CD1c-positive myeloid dendritic cell (primary cell): ENCODE data around the gene TRAPPC10.

Source experiments
- DNase-seq: peaks from one replicate; pipeline ENCODE4 v3.0.0-alpha.2; 2016; ENCODE audit errors: extremely low spot score

The TRAPPC10 gene

GRCh38 chr21:44029460-44030087 lies 17.5 kb downstream of the TRAPPC10 start:
- DNase-seq, result no peak

- DNase-seq, result no peak
These were observed 23.1 kb downstream of the TRAPPC10 start for GRCh38 chr21:44035244-44035643.

- no peak for DNase-seq
These were observed 26.0 kb downstream of the TRAPPC10 start for GRCh38 chr21:44038063-44038462.

GRCh38 chr21:44039828-44040227 lies 27.7 kb downstream of the TRAPPC10 start:
- no peak for DNase-seq

GRCh38 chr21:44043613-44044012 lies 31.5 kb downstream of the TRAPPC10 start:
- no peak for DNase-seq

GRCh38 chr21:44046734-44047133 lies 34.6 kb downstream of the TRAPPC10 start:
- DNase-seq, result no peak

GRCh38 chr21:44047996-44048560 lies 36.0 kb downstream of the TRAPPC10 start:
- no peak for DNase-seq

- DNase-seq, result no peak
These were observed 37.1 kb downstream of the TRAPPC10 start for GRCh38 chr21:44049182-44049581.

- DNase-seq, result no peak
These were observed 37.5 kb downstream of the TRAPPC10 start for GRCh38 chr21:44049606-44050005.

- no peak for DNase-seq
These were observed 38.2 kb downstream of the TRAPPC10 start for GRCh38 chr21:44050276-44050675.

- DNase-seq, result no peak
These were observed 39.4 kb downstream of the TRAPPC10 start for GRCh38 chr21:44051462-44051941.

- no peak for DNase-seq
These were observed 40.1 kb downstream of the TRAPPC10 start for GRCh38 chr21:44052071-44052829.

GRCh38 chr21:44052830-44053226 lies 40.7 kb downstream of the TRAPPC10 start:
- no peak for DNase-seq

- DNase-seq, result no peak
These were observed 41.5 kb downstream of the TRAPPC10 start for GRCh38 chr21:44053567-44053966.

- no peak for DNase-seq
These were observed 42.6 kb downstream of the TRAPPC10 start for GRCh38 chr21:44054710-44055109.

- DNase-seq, result no peak
These were observed 44.9 kb downstream of the TRAPPC10 start for GRCh38 chr21:44057055-44057454.

- DNase-seq, result no peak
These were observed 46.0 kb downstream of the TRAPPC10 start for GRCh38 chr21:44057960-44058651.

- no peak for DNase-seq
These were observed 46.5 kb downstream of the TRAPPC10 start for GRCh38 chr21:44058652-44058964.

- DNase-seq, result no peak
These were observed 46.9 kb downstream of the TRAPPC10 start for GRCh38 chr21:44058981-44059380.

GRCh38 chr21:44059710-44060109 lies 47.6 kb downstream of the TRAPPC10 start:
- no peak for DNase-seq

- DNase-seq, result no peak
These were observed 50.3 kb downstream of the TRAPPC10 start for GRCh38 chr21:44062380-44062779.

GRCh38 chr21:44063151-44063912 lies 51.2 kb downstream of the TRAPPC10 start:
- no peak for DNase-seq
